Fibroblast of lung (primary cell): ENCODE results near the gene WDR45B. TPM values are rescaled to one million over a fixed set of nuclear protein-coding genes. Genes with fewer than 3 reads are reported as not detected.

ENCODE experiments used
- DNase-seq, 2 donors: peaks; one replicate each; pipeline versions ENCODE4 v3.0.0 to v3.0.0-alpha.2; 2010; ENCODE audit warnings: low read depth in 2 of 2
- H2AFZ ChIP-seq: 2 replicates; pipeline ENCODE4 v1.5.1; 2012; ENCODE audit warnings: low read length, control low read depth, inconsistent platforms
- H3K27ac ChIP-seq: 2 replicates; pipeline ENCODE4 v1.5.1; 2011; ENCODE audit warnings: low read length, control low read depth; ENCODE audit not compliant: insufficient read depth
- H3K27me3 ChIP-seq: 2 replicates; pipeline ENCODE4 v1.5.1; 2011; ENCODE audit warnings: mild to moderate bottlenecking, low read length; ENCODE audit not compliant: control insufficient read depth, insufficient read depth
- H3K36me3 ChIP-seq: 2 replicates; pipeline ENCODE4 v1.5.1; 2011; ENCODE audit warnings: low read length; ENCODE audit not compliant: control insufficient read depth, insufficient read depth
- H3K4me1 ChIP-seq: 2 replicates; pipeline ENCODE4 v1.5.1; 2011; ENCODE audit warnings: low read length; ENCODE audit not compliant: control insufficient read depth, insufficient read depth; ENCODE audit errors: extremely low read depth
- H3K4me2 ChIP-seq: 2 replicates; pipeline ENCODE4 v1.5.1; 2011; ENCODE audit warnings: low read length, control low read depth; ENCODE audit not compliant: insufficient read depth; ENCODE audit errors: extremely low read depth
- H3K4me3 ChIP-seq, 4 experiments: fragments of 200-600 bp in 1 of 4; sonication (generic) in 1 of 4; replicated peaks in 1 of 4; 2 replicates each; pipeline ENCODE4 v1.5.1; 2011 to 2016; ENCODE audit warnings: low read length in 4 of 4, low read depth in 3 of 4, mild to moderate bottlenecking in 3 of 4, control low read depth in 2 of 4, inconsistent platforms in 1 of 4, mixed read lengths in 1 of 4; ENCODE audit not compliant: insufficient read depth in 1 of 4; ENCODE audit errors: control extremely low read depth in 1 of 4
- H3K79me2 ChIP-seq: 2 replicates; pipeline ENCODE4 v1.5.1; 2012; ENCODE audit warnings: mild to moderate bottlenecking, low read length, inconsistent platforms; ENCODE audit not compliant: control insufficient read depth, insufficient read depth
- H3K9ac ChIP-seq: 2 replicates; pipeline ENCODE4 v1.5.1; 2011; ENCODE audit warnings: mild to moderate bottlenecking, low read length, control low read depth; ENCODE audit not compliant: insufficient read depth
- H3K9me3 ChIP-seq: 2 replicates; pipeline ENCODE4 v1.5.1; 2012; ENCODE audit warnings: low read depth, low read length; ENCODE audit not compliant: control insufficient read depth, insufficient read depth
- H4K20me1 ChIP-seq: 2 replicates; pipeline ENCODE4 v1.5.1; 2011; ENCODE audit warnings: low read length; ENCODE audit not compliant: control insufficient read depth, insufficient read depth; ENCODE audit errors: extremely low read depth
- EZH2 ChIP-seq: IDR thresholded peaks from 2 replicates; pipeline ENCODE4 v1.5.1; 2012; ENCODE audit warnings: low read length, control low read depth, mild to moderate bottlenecking; ENCODE audit errors: missing control alignments
- polyA plus RNA-seq, 2 donors: library from polyadenylated mRNA; depleted of rRNA in 1 of 2; stranded (reverse) in 1 of 2; unstranded in 1 of 2; fragments of >200 nt; gene quantifications; 2 replicates each; pipeline ENCODE4 v1.2.1, GENCODE V29; 2011 to 2012; ENCODE audit warnings: missing spikeins in 1 of 2
- total RNA-seq: library from RNA; depleted of rRNA; stranded (reverse); fragments of >200 nt; gene quantifications from 2 replicates; pipeline ENCODE4 v1.2.1, GENCODE V29; 2014
- TF ChIP-seq, protein P1 (sequence below), 2 donors: IDR thresholded peaks in 1 of 2; conservative IDR thresholded peaks in 1 of 2; 1 replicate in 1 of 2; 2 replicates in 1 of 2; pipeline ENCODE4 v1.5.1; 2011 to 2012; ENCODE audit warnings: low read length in 2 of 2, control low read depth in 1 of 2, inconsistent platforms in 1 of 2, low read depth in 1 of 2, mild to moderate bottlenecking in 1 of 2

The WDR45B gene
- total and polyA plus RNA-seq, 2 donors (not counting 1 experiment from before 2014, with no cell fraction given): 66.2 to 95.2 TPM

DNA sequence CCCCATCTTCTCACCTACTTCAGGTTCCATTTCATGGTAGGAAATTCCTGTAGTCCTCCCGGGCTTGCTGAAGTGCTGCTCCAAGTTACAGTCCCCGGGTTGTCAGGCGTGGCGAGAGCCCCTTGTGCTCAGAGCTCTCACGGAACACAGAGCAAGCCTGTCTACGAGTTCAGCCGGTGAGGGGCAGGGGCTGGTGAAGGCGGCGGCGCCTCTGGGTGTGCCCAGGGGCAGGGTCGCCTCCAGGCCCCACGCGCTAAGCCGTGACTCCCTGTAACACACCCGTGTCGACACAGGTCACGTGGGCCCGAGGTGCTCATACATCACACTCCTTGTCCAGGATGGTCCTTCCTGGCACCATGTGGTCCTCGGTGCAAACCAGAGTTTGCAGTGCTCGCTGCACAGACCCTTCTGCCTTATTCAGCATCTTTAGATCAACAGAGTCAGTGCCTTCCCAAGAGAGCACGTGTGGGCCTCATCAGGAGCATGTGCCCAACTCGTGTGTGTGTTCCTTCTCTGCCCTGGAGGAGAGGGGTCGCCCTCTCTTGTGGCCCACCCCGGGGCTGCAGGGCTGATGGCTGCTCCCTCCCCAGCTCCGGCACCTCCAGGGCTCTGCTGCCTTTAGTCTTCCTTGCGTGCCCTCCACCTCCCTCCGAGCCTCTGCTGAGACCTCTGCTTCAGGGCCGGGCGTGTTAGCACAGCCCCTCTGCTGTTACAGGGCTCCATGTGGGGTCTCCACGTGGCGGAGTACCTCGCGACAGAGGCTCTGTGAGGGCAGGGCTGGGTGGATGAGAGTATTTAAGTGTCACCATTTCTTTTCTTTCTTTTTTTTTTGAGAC, 51.2 kb downstream of the WDR45B start:
- H3K36me3 ChIP-seq: peaks cover 23% of the 10 kb centered on the region
- H3K9ac ChIP-seq: no peak overlapping the region
- peaks cover 2% of the 10 kb centered on the region for H3K79me2 ChIP-seq

DNA sequence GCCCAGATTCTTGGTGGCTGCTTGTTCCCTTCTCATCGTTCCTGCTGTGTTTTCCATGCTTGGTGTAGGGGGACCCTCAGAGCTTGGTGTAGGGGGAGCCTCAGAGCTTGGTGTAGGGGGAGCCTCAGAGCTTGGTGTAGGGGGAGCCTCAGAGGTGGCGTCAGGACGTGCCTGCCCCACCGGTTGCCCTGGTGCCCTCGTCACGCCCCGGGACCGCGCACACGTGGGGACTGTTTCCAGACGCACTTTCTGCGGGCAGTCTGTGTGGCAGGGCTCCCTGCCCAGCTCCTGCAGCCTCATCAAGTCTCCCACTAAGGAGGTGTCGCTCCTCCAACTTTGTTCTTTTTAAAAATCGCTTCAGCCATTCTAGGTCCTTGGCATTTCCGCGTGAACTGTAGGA, 51.9 kb downstream of the WDR45B start:
- no peaks in the 10 kb centered on the region for H4K20me1 ChIP-seq
- no peak for TF ChIP-seq EZH2
- TF ChIP-seq, protein P1, sequence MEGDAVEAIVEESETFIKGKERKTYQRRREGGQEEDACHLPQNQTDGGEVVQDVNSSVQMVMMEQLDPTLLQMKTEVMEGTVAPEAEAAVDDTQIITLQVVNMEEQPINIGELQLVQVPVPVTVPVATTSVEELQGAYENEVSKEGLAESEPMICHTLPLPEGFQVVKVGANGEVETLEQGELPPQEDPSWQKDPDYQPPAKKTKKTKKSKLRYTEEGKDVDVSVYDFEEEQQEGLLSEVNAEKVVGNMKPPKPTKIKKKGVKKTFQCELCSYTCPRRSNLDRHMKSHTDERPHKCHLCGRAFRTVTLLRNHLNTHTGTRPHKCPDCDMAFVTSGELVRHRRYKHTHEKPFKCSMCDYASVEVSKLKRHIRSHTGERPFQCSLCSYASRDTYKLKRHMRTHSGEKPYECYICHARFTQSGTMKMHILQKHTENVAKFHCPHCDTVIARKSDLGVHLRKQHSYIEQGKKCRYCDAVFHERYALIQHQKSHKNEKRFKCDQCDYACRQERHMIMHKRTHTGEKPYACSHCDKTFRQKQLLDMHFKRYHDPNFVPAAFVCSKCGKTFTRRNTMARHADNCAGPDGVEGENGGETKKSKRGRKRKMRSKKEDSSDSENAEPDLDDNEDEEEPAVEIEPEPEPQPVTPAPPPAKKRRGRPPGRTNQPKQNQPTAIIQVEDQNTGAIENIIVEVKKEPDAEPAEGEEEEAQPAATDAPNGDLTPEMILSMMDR (conservative IDR thresholded peaks at IDR 0.05 in 1 of 2, IDR thresholded peaks at IDR 0.05 in 1 of 2; ENCODE audit: low read depth in 1 of 2, low read length in 2 of 2): no peak
- no peak for DNase-seq
- H3K79me2 ChIP-seq: peaks cover 2% of the 10 kb centered on the region
- no peak overlapping the region for H3K27ac ChIP-seq
- no peak overlapping the region for H3K4me3 ChIP-seq
- no peak overlapping the region for H3K9ac ChIP-seq
- peaks cover 8% of the 10 kb centered on the region for H3K4me1 ChIP-seq
- no peaks in the 10 kb centered on the region for H3K9me3 ChIP-seq
- peaks cover 16% of the 10 kb centered on the region for H3K36me3 ChIP-seq
- H3K27me3 ChIP-seq: no peaks in the 10 kb centered on the region
- H3K4me2 ChIP-seq: no peak overlapping the region
- H2AFZ ChIP-seq: no peak overlapping the region

More for the DNA sequence above, 51.2 kb downstream of the WDR45B start:
- peaks cover 8% of the 10 kb centered on the region for H3K4me1 ChIP-seq
- no peak overlapping the region for H3K4me2 ChIP-seq
- no peaks in the 10 kb centered on the region for H4K20me1 ChIP-seq
- no peak for TF ChIP-seq EZH2
- TF ChIP-seq, protein P1 (conservative IDR thresholded peaks at IDR 0.05 in 1 of 2, IDR thresholded peaks at IDR 0.05 in 1 of 2; ENCODE audit: low read depth in 1 of 2, low read length in 2 of 2): no peak
- no peaks in the 10 kb centered on the region for H3K9me3 ChIP-seq
- no peak overlapping the region for H3K4me3 ChIP-seq
- no peaks in the 10 kb centered on the region for H3K27me3 ChIP-seq
- H2AFZ ChIP-seq: no peak overlapping the region
- no peak for DNase-seq
- H3K27ac ChIP-seq: no peak overlapping the region

DNA sequence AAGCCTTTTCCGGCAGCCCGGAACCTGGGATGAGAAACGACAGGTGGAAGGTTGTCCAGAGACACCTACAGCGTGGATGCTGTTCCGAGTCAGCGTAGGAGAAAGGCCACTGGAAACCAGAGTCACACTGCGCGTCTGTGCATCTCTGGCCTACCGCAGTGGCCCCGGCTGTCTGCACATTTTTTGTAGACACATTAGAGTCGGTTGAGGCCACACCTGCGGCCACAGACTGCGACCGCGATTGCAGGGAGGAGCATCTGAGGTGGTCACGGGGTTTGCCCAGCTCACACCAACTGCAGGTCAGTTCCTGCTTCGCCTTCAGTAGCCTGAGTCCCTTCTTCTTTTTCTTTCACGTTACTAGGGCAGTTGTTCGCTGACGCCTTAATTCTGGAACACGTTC, 52.4 kb downstream of the WDR45B start:
- Histone ChIP-seq H4K20me1 (no peaks in the 10 kb centered on the region), H3K4me3 (no peak overlapping the region), H2AFZ (no peak overlapping the region), H3K36me3 (peaks cover 13% of the 10 kb centered on the region), H3K4me2 (no peak overlapping the region), H3K9ac (no peak overlapping the region), H3K9me3 (no peaks in the 10 kb centered on the region), H3K27ac (no peak overlapping the region), H3K4me1 (peaks cover 8% of the 10 kb centered on the region), H3K79me2 (peaks cover 2% of the 10 kb centered on the region), H3K27me3 (no peaks in the 10 kb centered on the region)
- TF ChIP-seq, protein P1 (conservative IDR thresholded peaks at IDR 0.05 in 1 of 2, IDR thresholded peaks at IDR 0.05 in 1 of 2; ENCODE audit: low read depth in 1 of 2, low read length in 2 of 2): no peak
- no peak for TF ChIP-seq EZH2
- no peak for DNase-seq
